GM12892 (cell line): ENCODE results near the gene TMCC2.

Experiments used
- POLR2A ChIP-seq: IDR thresholded peaks from 2 replicates; pipeline ENCODE4 v1.6.1; 2011; ENCODE audit warnings: low read depth, low read length, control low read depth
- POLR2AphosphoS5 ChIP-seq: IDR thresholded peaks from 2 replicates; pipeline ENCODE4 v1.6.1; 2011; ENCODE audit warnings: low read depth, low read length, control low read depth

DNA sequence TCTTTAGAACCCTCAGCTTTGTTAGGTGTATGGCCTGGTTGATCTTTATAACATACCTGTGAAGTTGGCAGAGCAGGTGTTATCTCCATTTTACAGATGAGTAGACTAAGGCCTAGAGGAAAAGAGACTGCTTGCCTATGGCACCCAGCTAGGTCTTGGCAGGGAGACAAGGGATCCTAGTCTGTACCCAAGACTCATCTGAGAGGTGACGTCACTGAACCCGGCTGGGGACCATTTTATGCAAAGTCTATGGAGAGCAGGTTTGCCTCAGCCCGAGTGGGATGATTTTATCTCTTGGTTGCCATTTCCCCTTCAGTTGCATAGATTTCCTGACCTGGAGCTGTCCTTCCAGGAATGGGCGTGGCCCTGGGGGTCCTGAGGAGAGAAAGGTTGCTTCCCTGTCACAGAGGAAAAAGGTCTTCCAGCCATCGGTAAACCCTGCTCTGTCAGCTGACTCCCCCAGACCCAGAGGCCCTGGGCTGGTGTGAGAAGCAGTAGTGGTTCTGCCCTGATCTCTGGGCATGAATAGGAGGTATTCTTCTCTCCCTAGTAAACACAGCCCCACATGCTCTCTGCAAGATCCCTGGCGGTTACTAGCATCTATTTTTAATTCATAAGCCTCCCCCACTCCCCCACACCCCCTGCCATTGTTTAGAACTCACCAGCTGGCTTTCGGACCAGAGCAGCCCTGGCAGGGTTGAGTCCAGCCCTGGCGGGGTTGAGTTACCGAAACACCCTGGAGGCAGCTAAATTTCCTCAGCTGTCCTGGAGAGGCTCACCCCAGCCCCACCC is 19.6 kb downstream of the TMCC2 start:
- TF ChIP-seq POLR2AphosphoS5 (no peak), POLR2A (no peak)
